NT2/D1 (cell line): ENCODE data around the gene FBXO46.

Experiments
- SUZ12 ChIP-seq: IDR thresholded peaks from 2 replicates; pipeline ENCODE4 v1.6.1; 2011; ENCODE audit not compliant: insufficient read length, insufficient read depth; ENCODE audit errors: extremely low read depth
- YY1 ChIP-seq: IDR thresholded peaks from 2 replicates; pipeline ENCODE4 v1.6.1; 2011; ENCODE audit not compliant: insufficient read length, insufficient read depth
- ZNF274 ChIP-seq: IDR thresholded peaks from 2 replicates; pipeline ENCODE4 v1.6.1; 2011; ENCODE audit warnings: mild to moderate bottlenecking, low read depth, low read length

GRCh38 chr19:45765702-45766295, 35.1 kb upstream of the FBXO46 start:
- no peak for TF ChIP-seq YY1
- no peak for TF ChIP-seq ZNF274
- TF ChIP-seq SUZ12, result no peak
